K562 (cell line): ENCODE results near the gene SLC7A6OS. TPM values are rescaled to one million over a fixed set of nuclear protein-coding genes. Genes with fewer than 3 reads are reported as not detected.
A peak's percentile ranks its signal among the peaks of the same experiment; 100 is the strongest.

ENCODE experiments used
- CEBPG ChIP-seq, 3 experiments: fragments of 200-800 bp in 1 of 3; sonication (Bioruptor generic) in 1 of 3; sonication (generic) in 1 of 3; formaldehyde crosslinking in 1 of 3; IDR thresholded peaks in 2 of 3; conservative IDR thresholded peaks in 1 of 3; 2 replicates each; pipeline versions ENCODE4 v1.6.1 to v1.8.0; 2016 to 2022; ENCODE audit warnings: missing compliant biosample characterization in 2 of 3, missing genetic modification characterization in 2 of 3, mild to moderate bottlenecking in 1 of 3, missing genetic modification reagents in 1 of 3
- CREM ChIP-seq: IDR thresholded peaks from 2 replicates; pipeline ENCODE4 v1.6.1; 2014; ENCODE audit warnings: antibody characterized with exemption, low read depth
- DEAF1 ChIP-seq: fragments of 450-650 bp; formaldehyde crosslinking; IDR thresholded peaks from 2 replicates; pipeline ENCODE4 v1.4.0; 2020; ENCODE audit warnings: mild to moderate bottlenecking, moderate library complexity
- JUND ChIP-seq, 2 experiments: IDR thresholded peaks; 2 replicates in 1 of 2; 3 replicates in 1 of 2; pipeline ENCODE4 v1.6.1; 2011; ENCODE audit warnings: borderline replicate concordance in 2 of 2, low read depth in 2 of 2, low read length in 2 of 2, improper control_type of control experiment in 1 of 2, missing biosample characterization in 1 of 2, missing genetic modification characterization in 1 of 2, missing genetic modification reagents in 1 of 2
- LEF1 ChIP-seq: fragments of 450-650 bp; IDR thresholded peaks from 2 replicates; pipeline ENCODE4 v1.6.1; 2016; ENCODE audit warnings: mild to moderate bottlenecking
- MCM2 ChIP-seq: fragments of 450-650 bp; IDR thresholded peaks from 2 replicates; pipeline ENCODE4 v1.6.1; 2017; ENCODE audit warnings: low read depth, mild to moderate bottlenecking
- NFATC3 ChIP-seq: fragments of 450-650 bp; IDR thresholded peaks from 2 replicates; pipeline ENCODE4 v1.6.1; 2017; ENCODE audit warnings: mild to moderate bottlenecking
- NR4A1 ChIP-seq, 2 experiments: fragments of 250-450 bp in 1 of 2; fragments of 450-650 bp in 1 of 2; sonication (Bioruptor Pico) in 1 of 2; IDR thresholded peaks; 2 replicates each; pipeline versions ENCODE4 v1.4.0 to v1.6.1; 2016 to 2020; ENCODE audit warnings: mild to moderate bottlenecking in 2 of 2, missing compliant biosample characterization in 1 of 2, missing genetic modification characterization in 1 of 2, moderate library complexity in 1 of 2
- RBM22 ChIP-seq: fragments of 200-400 bp; formaldehyde crosslinking; IDR thresholded peaks from 2 replicates; pipeline ENCODE4 v1.6.1; 2018; ENCODE audit warnings: low read length, low read depth; ENCODE audit not compliant: poor library complexity, severe bottlenecking
- XRCC5 ChIP-seq: fragments of 200-400 bp; formaldehyde crosslinking; IDR thresholded peaks from 2 replicates; pipeline ENCODE4 v1.6.1; 2017; ENCODE audit warnings: low read depth, mild to moderate bottlenecking, low read length
- ZNF316 ChIP-seq: fragments of 450-650 bp; IDR thresholded peaks from 2 replicates; pipeline ENCODE4 v1.6.1; 2016
- ZNF445 ChIP-seq: fragments of 250-450 bp; sonication (Bioruptor Pico); IDR thresholded peaks from 2 replicates; pipeline ENCODE4 v1.4.0; 2020; ENCODE audit warnings: low read depth, mild to moderate bottlenecking, moderate library complexity
- ZNF696 ChIP-seq: fragments of 250-450 bp; sonication (Bioruptor Pico); conservative IDR thresholded peaks from 2 replicates; pipeline ENCODE4 v1.4.0; 2020; ENCODE audit warnings: mild to moderate bottlenecking, moderate library complexity
- ZNF76 ChIP-seq: fragments of 250-450 bp; sonication (Bioruptor Pico); IDR thresholded peaks from 2 replicates; pipeline ENCODE4 v1.4.0; 2020; ENCODE audit warnings: mild to moderate bottlenecking, moderate library complexity, borderline replicate concordance
- polyA plus RNA-seq, 8 experiments: library from polyadenylated mRNA; depleted of rRNA in 4 of 8; stranded (reverse) in 5 of 8; unstranded in 3 of 8; fragments of >200 nt; fragmentation: Nextera tagmentation in 2 of 8; fragmentation: Illumina TruSeq in 1 of 8; extraction: Ambion mirVana in 2 of 8; extraction: Trizol in 1 of 8; gene quantifications; 2 replicates each; pipeline versions ENCODE4 v1.2.1 to v1.2.3, GENCODE V29; 2011 to 2014; ENCODE audit warnings: inconsistent platforms in 1 of 8, missing spikeins in 1 of 8
- total RNA-seq, 7 experiments: library from RNA; depleted of rRNA in 6 of 7; stranded (reverse); fragments of >200 nt in 6 of 7; fragmentation: Illumina TruSeq in 2 of 7; extraction: Trizol in 2 of 7; gene quantifications; 2 replicates each; pipeline versions ENCODE4 v1.2.1 to v1.2.3, GENCODE V29; 2011 to 2021; ENCODE audit warnings: low replicate concordance in 1 of 7
- TF ChIP-seq, protein P1 (sequence below): fragments of 450-650 bp; IDR thresholded peaks from 2 replicates; pipeline ENCODE4 v1.6.1; 2016; ENCODE audit warnings: low read depth
- TF ChIP-seq, protein P2 (sequence below): sonication (generic); formaldehyde crosslinking; IDR thresholded peaks from 2 replicates; pipeline ENCODE4 v1.9.0; 2022; ENCODE audit warnings: mild to moderate bottlenecking, missing genetic modification reagents

SLC7A6OS gene
- total and polyA plus RNA-seq, 9 of the 15 experiments (the other 6 are each of a cell fraction or from before 2014, with no cell fraction given) = 2.7 to 23.6 (median 17.2) TPM

- TF ChIP-seq, protein P1, sequence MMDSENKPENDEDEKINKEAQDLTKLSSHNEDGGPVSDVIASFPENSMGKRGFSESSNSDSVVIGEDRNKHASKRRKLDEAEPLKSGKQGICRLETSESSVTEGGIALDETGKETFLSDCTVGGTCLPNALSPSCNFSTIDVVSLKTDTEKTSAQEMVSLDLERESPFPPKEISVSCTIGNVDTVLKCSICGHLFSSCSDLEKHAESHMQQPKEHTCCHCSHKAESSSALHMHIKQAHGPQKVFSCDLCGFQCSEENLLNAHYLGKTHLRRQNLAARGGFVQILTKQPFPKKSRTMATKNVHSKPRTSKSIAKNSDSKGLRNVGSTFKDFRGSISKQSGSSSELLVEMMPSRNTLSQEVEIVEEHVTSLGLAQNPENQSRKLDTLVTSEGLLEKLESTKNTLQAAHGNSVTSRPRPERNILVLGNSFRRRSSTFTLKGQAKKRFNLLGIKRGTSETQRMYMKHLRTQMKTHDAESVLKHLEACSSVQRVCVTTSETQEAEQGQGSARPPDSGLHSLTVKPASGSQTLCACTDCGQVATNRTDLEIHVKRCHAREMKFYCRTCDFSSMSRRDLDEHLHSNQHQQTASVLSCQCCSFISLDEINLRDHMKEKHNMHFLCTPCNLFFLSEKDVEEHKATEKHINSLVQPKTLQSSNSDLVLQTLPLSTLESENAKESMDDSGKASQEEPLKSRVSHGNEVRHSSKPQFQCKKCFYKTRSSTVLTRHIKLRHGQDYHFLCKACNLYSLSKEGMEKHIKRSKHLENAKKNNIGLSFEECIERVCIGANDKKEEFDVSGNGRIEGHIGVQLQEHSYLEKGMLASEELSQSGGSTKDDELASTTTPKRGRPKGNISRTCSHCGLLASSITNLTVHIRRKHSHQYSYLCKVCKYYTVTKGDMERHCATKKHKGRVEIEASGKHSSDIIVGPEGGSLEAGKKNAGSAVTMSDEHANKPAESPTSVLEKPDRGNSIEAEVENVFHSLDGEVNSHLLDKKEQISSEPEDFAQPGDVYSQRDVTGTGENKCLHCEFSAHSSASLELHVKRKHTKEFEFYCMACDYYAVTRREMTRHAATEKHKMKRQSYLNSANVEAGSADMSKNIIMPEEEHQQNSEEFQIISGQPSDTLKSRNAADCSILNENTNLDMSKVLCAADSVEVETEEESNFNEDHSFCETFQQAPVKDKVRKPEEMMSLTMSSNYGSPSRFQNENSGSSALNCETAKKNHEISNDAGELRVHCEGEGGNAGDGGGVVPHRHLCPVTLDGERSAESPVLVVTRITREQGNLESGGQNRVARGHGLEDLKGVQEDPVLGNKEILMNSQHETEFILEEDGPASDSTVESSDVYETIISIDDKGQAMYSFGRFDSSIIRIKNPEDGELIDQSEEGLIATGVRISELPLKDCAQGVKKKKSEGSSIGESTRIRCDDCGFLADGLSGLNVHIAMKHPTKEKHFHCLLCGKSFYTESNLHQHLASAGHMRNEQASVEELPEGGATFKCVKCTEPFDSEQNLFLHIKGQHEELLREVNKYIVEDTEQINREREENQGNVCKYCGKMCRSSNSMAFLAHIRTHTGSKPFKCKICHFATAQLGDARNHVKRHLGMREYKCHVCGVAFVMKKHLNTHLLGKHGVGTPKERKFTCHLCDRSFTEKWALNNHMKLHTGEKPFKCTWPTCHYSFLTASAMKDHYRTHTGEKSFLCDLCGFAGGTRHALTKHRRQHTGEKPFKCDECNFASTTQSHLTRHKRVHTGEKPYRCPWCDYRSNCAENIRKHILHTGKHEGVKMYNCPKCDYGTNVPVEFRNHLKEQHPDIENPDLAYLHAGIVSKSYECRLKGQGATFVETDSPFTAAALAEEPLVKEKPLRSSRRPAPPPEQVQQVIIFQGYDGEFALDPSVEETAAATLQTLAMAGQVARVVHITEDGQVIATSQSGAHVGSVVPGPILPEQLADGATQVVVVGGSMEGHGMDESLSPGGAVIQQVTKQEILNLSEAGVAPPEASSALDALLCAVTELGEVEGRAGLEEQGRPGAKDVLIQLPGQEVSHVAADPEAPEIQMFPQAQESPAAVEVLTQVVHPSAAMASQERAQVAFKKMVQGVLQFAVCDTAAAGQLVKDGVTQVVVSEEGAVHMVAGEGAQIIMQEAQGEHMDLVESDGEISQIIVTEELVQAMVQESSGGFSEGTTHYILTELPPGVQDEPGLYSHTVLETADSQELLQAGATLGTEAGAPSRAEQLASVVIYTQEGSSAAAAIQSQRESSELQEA = no peak
- TF ChIP-seq NR4A1 (CRISPR knock-in tag; IDR thresholded peaks at IDR 0.05) = no peak
- no peak for TF ChIP-seq NR4A1 (tag; IDR thresholded peaks at IDR 0.05)
- no peak for TF ChIP-seq MCM2
- TF ChIP-seq DEAF1 (CRISPR knock-in tag) = no peak
- TF ChIP-seq ZNF696 (CRISPR knock-in tag) = no peak
- TF ChIP-seq ZNF316 = no peak
- no peak for TF ChIP-seq XRCC5
- TF ChIP-seq RBM22 = no peak
- TF ChIP-seq JUND (IDR thresholded peaks at IDR 0.05; ENCODE audit: borderline replicate concordance, low read depth, low read length) = no peak
- TF ChIP-seq JUND (tag; IDR thresholded peaks at IDR 0.05; ENCODE audit: borderline replicate concordance, low read depth, low read length) = no peak
- TF ChIP-seq CREM = peak; percentile 64
- no peak for TF ChIP-seq LEF1
- no peak for TF ChIP-seq ZNF445 (CRISPR knock-in tag)
- no peak for TF ChIP-seq ZNF76
- TF ChIP-seq, protein P2, sequence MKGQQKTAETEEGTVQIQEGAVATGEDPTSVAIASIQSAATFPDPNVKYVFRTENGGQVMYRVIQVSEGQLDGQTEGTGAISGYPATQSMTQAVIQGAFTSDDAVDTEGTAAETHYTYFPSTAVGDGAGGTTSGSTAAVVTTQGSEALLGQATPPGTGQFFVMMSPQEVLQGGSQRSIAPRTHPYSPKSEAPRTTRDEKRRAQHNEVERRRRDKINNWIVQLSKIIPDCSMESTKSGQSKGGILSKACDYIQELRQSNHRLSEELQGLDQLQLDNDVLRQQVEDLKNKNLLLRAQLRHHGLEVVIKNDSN (CRISPR knock-in tag) = no peak
- TF ChIP-seq NFATC3 = no peak
- no peak; the same call in 1 of the 2 replicates for TF ChIP-seq CEBPG (CRISPR knock-in tag; IDR thresholded peaks at IDR 0.05)
- TF ChIP-seq CEBPG (tag; conservative IDR thresholded peaks at IDR 0.05 in 1 of 2, IDR thresholded peaks at IDR 0.05 in 1 of 2) = peak in 1 of 2 experiments; percentile 56; a peak in 2 of 4 replicates
Measured at GRCh38 chr16:68265078-68265920, 45.4 kb downstream of the SLC7A6OS start (continued).
